Fibroblast of lung (primary cell): ENCODE measurements around the gene TCF23. TPM values are rescaled to one million over a fixed set of nuclear protein-coding genes. Genes with fewer than 3 reads are reported as not detected.

Experiments
- DNase-seq, 2 donors: peaks; one replicate each; pipeline versions ENCODE4 v3.0.0 to v3.0.0-alpha.2; 2010; ENCODE audit warnings: low read depth in 2 of 2
- H2AFZ ChIP-seq: 2 replicates; pipeline ENCODE4 v1.5.1; 2012; ENCODE audit warnings: low read length, control low read depth, inconsistent platforms
- H3K27ac ChIP-seq: 2 replicates; pipeline ENCODE4 v1.5.1; 2011; ENCODE audit warnings: low read length, control low read depth; ENCODE audit not compliant: insufficient read depth
- H3K27me3 ChIP-seq: 2 replicates; pipeline ENCODE4 v1.5.1; 2011; ENCODE audit warnings: mild to moderate bottlenecking, low read length; ENCODE audit not compliant: control insufficient read depth, insufficient read depth
- H3K36me3 ChIP-seq: 2 replicates; pipeline ENCODE4 v1.5.1; 2011; ENCODE audit warnings: low read length; ENCODE audit not compliant: control insufficient read depth, insufficient read depth
- H3K4me1 ChIP-seq: 2 replicates; pipeline ENCODE4 v1.5.1; 2011; ENCODE audit warnings: low read length; ENCODE audit not compliant: control insufficient read depth, insufficient read depth; ENCODE audit errors: extremely low read depth
- H3K4me2 ChIP-seq: 2 replicates; pipeline ENCODE4 v1.5.1; 2011; ENCODE audit warnings: low read length, control low read depth; ENCODE audit not compliant: insufficient read depth; ENCODE audit errors: extremely low read depth
- H3K4me3 ChIP-seq, 4 experiments: fragments of 200-600 bp in 1 of 4; sonication (generic) in 1 of 4; replicated peaks in 1 of 4; 2 replicates each; pipeline ENCODE4 v1.5.1; 2011 to 2016; ENCODE audit warnings: low read length in 4 of 4, low read depth in 3 of 4, mild to moderate bottlenecking in 3 of 4, control low read depth in 2 of 4, inconsistent platforms in 1 of 4, mixed read lengths in 1 of 4; ENCODE audit not compliant: insufficient read depth in 1 of 4; ENCODE audit errors: control extremely low read depth in 1 of 4
- H3K79me2 ChIP-seq: 2 replicates; pipeline ENCODE4 v1.5.1; 2012; ENCODE audit warnings: mild to moderate bottlenecking, low read length, inconsistent platforms; ENCODE audit not compliant: control insufficient read depth, insufficient read depth
- H3K9ac ChIP-seq: 2 replicates; pipeline ENCODE4 v1.5.1; 2011; ENCODE audit warnings: mild to moderate bottlenecking, low read length, control low read depth; ENCODE audit not compliant: insufficient read depth
- H3K9me3 ChIP-seq: 2 replicates; pipeline ENCODE4 v1.5.1; 2012; ENCODE audit warnings: low read depth, low read length; ENCODE audit not compliant: control insufficient read depth, insufficient read depth
- H4K20me1 ChIP-seq: 2 replicates; pipeline ENCODE4 v1.5.1; 2011; ENCODE audit warnings: low read length; ENCODE audit not compliant: control insufficient read depth, insufficient read depth; ENCODE audit errors: extremely low read depth
- CTCF ChIP-seq, 2 donors: IDR thresholded peaks in 1 of 2; conservative IDR thresholded peaks in 1 of 2; 1 replicate in 1 of 2; 2 replicates in 1 of 2; pipeline ENCODE4 v1.5.1; 2011 to 2012; ENCODE audit warnings: low read length in 2 of 2, control low read depth in 1 of 2, inconsistent platforms in 1 of 2, low read depth in 1 of 2, mild to moderate bottlenecking in 1 of 2
- EZH2 ChIP-seq: IDR thresholded peaks from 2 replicates; pipeline ENCODE4 v1.5.1; 2012; ENCODE audit warnings: low read length, control low read depth, mild to moderate bottlenecking; ENCODE audit errors: missing control alignments
- polyA minus RNA-seq: library from RNA; depleted of rRNA, polyadenylated mRNA; stranded (reverse); fragments of >200 nt; gene quantifications from 2 replicates; pipeline ENCODE4 v1.2.3, GENCODE V29; 2011; ENCODE audit warnings: low replicate concordance
- polyA plus RNA-seq, 2 donors: library from polyadenylated mRNA; depleted of rRNA in 1 of 2; stranded (reverse) in 1 of 2; unstranded in 1 of 2; fragments of >200 nt; gene quantifications; 2 replicates each; pipeline ENCODE4 v1.2.1, GENCODE V29; 2011 to 2012; ENCODE audit warnings: missing spikeins in 1 of 2
- total RNA-seq: library from RNA; depleted of rRNA; stranded (reverse); fragments of >200 nt; gene quantifications from 2 replicates; pipeline ENCODE4 v1.2.1, GENCODE V29; 2014

The TCF23 gene
- total RNA-seq: under 0.01 TPM in 1 of 2 replicates, not detected in the other
- not detected in 2 replicates for polyA plus RNA-seq
- polyA plus RNA-seq (2012): not detected in 2 replicates
- not detected in 2 replicates for polyA minus RNA-seq

- H3K4me2 ChIP-seq: no peak within 1 kb of the TSS
- H3K9ac ChIP-seq: no peak within 1 kb of the TSS
- H3K4me3 ChIP-seq: no peak within 1 kb of the TSS
- H3K79me2 ChIP-seq: no peaks in the 10 kb centered on the region
- DNase-seq: no peak
- H3K36me3 ChIP-seq: no peaks in the 10 kb centered on the region
- no peaks in the 10 kb centered on the region for H3K4me1 ChIP-seq
- H3K27me3 ChIP-seq: peaks cover 26% of the 10 kb centered on the region
- no peak within 1 kb of the TSS for H3K27ac ChIP-seq
- TF ChIP-seq EZH2 (no peak), CTCF (conservative IDR thresholded peaks at IDR 0.05 in 1 of 2, IDR thresholded peaks at IDR 0.05 in 1 of 2; ENCODE audit: low read depth in 1 of 2, low read length in 2 of 2) (no peak)
- no peaks in the 10 kb centered on the region for H4K20me1 ChIP-seq
- H3K9me3 ChIP-seq: no peaks in the 10 kb centered on the region
- no peak within 1 kb of the TSS for H2AFZ ChIP-seq
Observed at GRCh38 chr2:27148801-27149439, at the start of gene TCF23. Gene TCF23 (plus strand): TSS chr2:27149004. CDS start chr2:27149134, 130 bp downstream.

- H3K4me3 ChIP-seq: no peak overlapping the region
- DNase-seq: no peak
- no peaks in the 10 kb centered on the region for H3K79me2 ChIP-seq
- no peak overlapping the region for H3K4me2 ChIP-seq
- no peak overlapping the region for H3K27ac ChIP-seq
- H3K27me3 ChIP-seq: no peaks in the 10 kb centered on the region
- TF ChIP-seq EZH2 (no peak), CTCF (conservative IDR thresholded peaks at IDR 0.05 in 1 of 2, IDR thresholded peaks at IDR 0.05 in 1 of 2; ENCODE audit: low read depth in 1 of 2, low read length in 2 of 2) (no peak)
- no peak overlapping the region for H2AFZ ChIP-seq
- H3K9ac ChIP-seq: no peak overlapping the region
- no peaks in the 10 kb centered on the region for H3K36me3 ChIP-seq
- H4K20me1 ChIP-seq: no peaks in the 10 kb centered on the region
- H3K9me3 ChIP-seq: no peaks in the 10 kb centered on the region
- no peaks in the 10 kb centered on the region for H3K4me1 ChIP-seq
Observed at GRCh38 chr2:27099334-27099955, 49.4 kb upstream of the TCF23 start.

- peaks cover 2% of the 10 kb centered on the region for H3K27me3 ChIP-seq
- TF ChIP-seq EZH2 (no peak), CTCF (conservative IDR thresholded peaks at IDR 0.05 in 1 of 2, IDR thresholded peaks at IDR 0.05 in 1 of 2; ENCODE audit: low read depth in 1 of 2, low read length in 2 of 2) (no peak)
- no peaks in the 10 kb centered on the region for H3K79me2 ChIP-seq
- H3K4me3 ChIP-seq: no peak overlapping the region
- H3K9ac ChIP-seq: no peak overlapping the region
- H2AFZ ChIP-seq: no peak overlapping the region
- no peaks in the 10 kb centered on the region for H3K36me3 ChIP-seq
- no peaks in the 10 kb centered on the region for H3K4me1 ChIP-seq
- H3K27ac ChIP-seq: no peak overlapping the region
- no peaks in the 10 kb centered on the region for H4K20me1 ChIP-seq
- no peak for DNase-seq
- H3K4me2 ChIP-seq: no peak overlapping the region
- H3K9me3 ChIP-seq: no peaks in the 10 kb centered on the region
Observed at GRCh38 chr2:27100036-27100435, 48.8 kb upstream of the TCF23 start.
